ENCODE measurements around the gene MYO1B.

The MYO1B gene

DNA sequence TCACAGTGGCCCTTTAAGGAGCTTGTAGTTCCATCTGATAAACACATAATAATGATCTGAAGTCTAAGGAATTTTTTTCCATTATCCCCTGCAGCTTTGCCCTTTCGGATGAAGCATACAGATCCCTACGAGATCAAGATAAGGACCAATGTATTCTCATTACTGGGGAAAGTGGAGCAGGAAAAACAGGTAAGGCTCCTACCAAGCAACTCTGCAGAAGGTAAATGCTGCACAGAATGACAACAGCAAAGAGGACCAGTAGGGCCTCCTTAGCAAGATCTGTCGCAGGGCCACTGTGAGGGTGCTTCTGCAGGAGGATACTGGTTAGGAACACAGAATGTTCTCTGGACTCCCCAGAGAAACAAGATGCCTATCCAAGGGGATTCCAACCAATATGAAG is 84.6 kb downstream of the MYO1B start:
- Histone ChIP-seq H3K9me3 (ENCODE audit: control insufficient read depth, low read depth, low read length) (no peaks in the 10 kb centered on the region), H3K36me3 (ENCODE audit: control insufficient read depth, low read depth, low read length) (peaks cover 9% of the 10 kb centered on the region), H3K9ac (ENCODE audit: low read length) (no peak overlapping the region), H3K4me3 (ENCODE audit: low read length) (no peak overlapping the region), H3K4me1 (ENCODE audit: control insufficient read depth, low read depth, low read length) (peaks cover 3% of the 10 kb centered on the region), H3K27me3 (ENCODE audit: control insufficient read depth, insufficient read depth, low read length) (no peaks in the 10 kb centered on the region), H3K27ac (ENCODE audit: low read length) (no peak overlapping the region)

DNA sequence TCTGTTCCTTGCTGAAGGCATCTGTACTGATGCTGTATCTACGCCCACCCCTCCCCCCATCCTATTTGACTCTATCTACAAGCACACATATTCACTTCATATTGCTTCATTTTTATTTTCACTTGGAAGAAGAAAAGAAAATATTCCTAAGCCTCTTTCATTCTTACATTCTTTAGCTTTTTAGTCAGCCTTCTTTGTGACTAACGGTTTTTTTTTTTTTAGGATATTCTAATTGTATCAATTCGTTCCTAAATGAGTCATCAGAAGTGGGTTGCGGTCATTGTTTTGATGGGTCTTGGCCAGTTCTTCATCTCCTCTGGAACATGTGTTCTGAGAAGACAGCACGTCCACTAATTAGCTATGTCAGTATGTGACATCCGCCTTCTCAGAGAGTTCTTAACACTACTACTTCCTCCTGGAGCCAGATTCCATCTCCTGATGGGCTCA is 88.7 kb downstream of the MYO1B start:
- Histone ChIP-seq H3K4me3 (ENCODE audit: low read length) (no peak overlapping the region), H3K4me1 (ENCODE audit: control insufficient read depth, low read depth, low read length) (no peaks in the 10 kb centered on the region), H3K9ac (ENCODE audit: low read length) (no peak overlapping the region), H3K9me3 (ENCODE audit: control insufficient read depth, low read depth, low read length) (no peaks in the 10 kb centered on the region), H3K36me3 (ENCODE audit: control insufficient read depth, low read depth, low read length) (peaks cover 9% of the 10 kb centered on the region), H3K27ac (ENCODE audit: low read length) (no peak overlapping the region), H3K27me3 (ENCODE audit: control insufficient read depth, insufficient read depth, low read length) (no peaks in the 10 kb centered on the region)

- no peak overlapping the region for H3K27ac ChIP-seq (ENCODE audit: low read length)
- peaks cover 7% of the 10 kb centered on the region for H3K36me3 ChIP-seq (ENCODE audit: control insufficient read depth, low read depth, low read length)
- no peak overlapping the region for H3K4me3 ChIP-seq (ENCODE audit: low read length)
- H3K9me3 ChIP-seq (ENCODE audit: control insufficient read depth, low read depth, low read length): no peaks in the 10 kb centered on the region
- H3K9ac ChIP-seq (ENCODE audit: low read length): no peak overlapping the region
- no peaks in the 10 kb centered on the region for H3K27me3 ChIP-seq (ENCODE audit: control insufficient read depth, insufficient read depth, low read length)
- no peaks in the 10 kb centered on the region for H3K4me1 ChIP-seq (ENCODE audit: control insufficient read depth, low read depth, low read length)
These were observed 90.8 kb downstream of the MYO1B start for GRCh38 chr2:191335875-191336464.

GRCh38 chr2:191341436-191341835 is 96.2 kb downstream of the MYO1B start:
- H3K9me3 ChIP-seq (ENCODE audit: control insufficient read depth, low read depth, low read length): no peaks in the 10 kb centered on the region
- no peak overlapping the region for H3K9ac ChIP-seq (ENCODE audit: low read length)
- peaks cover 3% of the 10 kb centered on the region for H3K36me3 ChIP-seq (ENCODE audit: control insufficient read depth, low read depth, low read length)
- no peak overlapping the region for H3K4me3 ChIP-seq (ENCODE audit: low read length)
- no peaks in the 10 kb centered on the region for H3K4me1 ChIP-seq (ENCODE audit: control insufficient read depth, low read depth, low read length)
- no peak overlapping the region for H3K27ac ChIP-seq (ENCODE audit: low read length)
- no peaks in the 10 kb centered on the region for H3K27me3 ChIP-seq (ENCODE audit: control insufficient read depth, insufficient read depth, low read length)

DNA sequence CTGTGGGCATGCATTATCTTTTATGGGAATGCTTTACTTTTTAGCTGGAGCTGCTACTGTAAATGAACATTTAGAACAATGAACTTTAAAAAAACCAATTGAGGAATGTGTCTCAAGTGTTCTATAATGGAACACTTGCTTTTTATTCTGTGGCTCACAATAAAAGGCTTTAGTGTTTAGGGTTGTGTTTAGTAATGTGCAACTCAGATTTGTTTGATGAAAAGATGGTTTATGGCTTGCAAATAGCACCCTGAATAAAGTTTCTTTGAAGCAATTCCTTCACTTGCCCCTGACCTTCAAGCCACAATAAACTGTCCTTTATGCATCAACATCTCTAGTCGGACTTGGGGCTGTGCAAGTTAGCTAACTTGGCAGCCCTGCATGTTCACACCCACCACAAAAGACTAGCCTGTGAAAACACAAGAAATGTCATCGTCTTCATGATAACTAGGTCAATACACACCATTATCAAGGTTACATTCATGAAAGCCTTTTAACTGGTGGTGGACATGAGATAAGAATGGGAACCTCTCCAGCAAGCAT is 98.7 kb downstream of the MYO1B start:
- Histone ChIP-seq H3K4me3 (ENCODE audit: low read length) (no peak overlapping the region), H3K9me3 (ENCODE audit: control insufficient read depth, low read depth, low read length) (no peaks in the 10 kb centered on the region), H3K36me3 (ENCODE audit: control insufficient read depth, low read depth, low read length) (peaks cover 13% of the 10 kb centered on the region), H3K27ac (ENCODE audit: low read length) (no peak overlapping the region), H3K9ac (ENCODE audit: low read length) (no peak overlapping the region), H3K27me3 (ENCODE audit: control insufficient read depth, insufficient read depth, low read length) (no peaks in the 10 kb centered on the region), H3K4me1 (ENCODE audit: control insufficient read depth, low read depth, low read length) (no peaks in the 10 kb centered on the region)

- Histone ChIP-seq H3K9me3 (ENCODE audit: control insufficient read depth, low read depth, low read length) (no peaks in the 10 kb centered on the region), H3K9ac (ENCODE audit: low read length) (no peak overlapping the region), H3K27ac (ENCODE audit: low read length) (no peak overlapping the region), H3K36me3 (ENCODE audit: control insufficient read depth, low read depth, low read length) (peaks cover 13% of the 10 kb centered on the region), H3K27me3 (ENCODE audit: control insufficient read depth, insufficient read depth, low read length) (no peaks in the 10 kb centered on the region), H3K4me3 (ENCODE audit: low read length) (no peak overlapping the region), H3K4me1 (ENCODE audit: control insufficient read depth, low read depth, low read length) (no peaks in the 10 kb centered on the region)
These were observed 100.6 kb downstream of the MYO1B start for GRCh38 chr2:191345788-191346187.

- Histone ChIP-seq H3K27ac (ENCODE audit: low read length) (no peak overlapping the region), H3K9ac (ENCODE audit: low read length) (no peak overlapping the region), H3K27me3 (ENCODE audit: control insufficient read depth, insufficient read depth, low read length) (no peaks in the 10 kb centered on the region), H3K4me3 (ENCODE audit: low read length) (no peak overlapping the region), H3K36me3 (ENCODE audit: control insufficient read depth, low read depth, low read length) (peaks cover 13% of the 10 kb centered on the region), H3K4me1 (ENCODE audit: control insufficient read depth, low read depth, low read length) (no peaks in the 10 kb centered on the region), H3K9me3 (ENCODE audit: control insufficient read depth, low read depth, low read length) (no peaks in the 10 kb centered on the region)
These were observed 102.0 kb downstream of the MYO1B start for GRCh38 chr2:191347154-191347553.

DNA sequence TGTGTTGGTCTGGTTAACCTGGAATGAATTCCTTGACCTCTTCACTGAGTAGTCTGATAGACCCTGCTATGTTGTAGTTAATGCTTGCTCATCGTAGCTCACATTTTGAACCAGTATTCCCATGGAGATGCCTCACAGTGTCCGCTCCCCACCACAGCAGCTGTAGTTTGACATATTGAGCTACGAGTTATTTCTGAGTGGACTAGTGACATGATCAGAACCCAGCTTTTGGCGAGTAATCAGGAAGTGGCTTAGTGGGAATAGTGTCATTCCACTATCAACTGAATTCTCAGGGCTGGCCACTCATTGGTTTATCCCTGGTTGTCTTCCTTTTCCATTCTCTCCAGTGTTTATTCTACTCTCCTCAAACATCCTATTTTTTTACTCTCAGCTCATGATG is 102.7 kb downstream of the MYO1B start:
- H3K36me3 ChIP-seq (ENCODE audit: control insufficient read depth, low read depth, low read length): peaks cover 15% of the 10 kb centered on the region
- H3K9ac ChIP-seq (ENCODE audit: low read length): no peak overlapping the region
- H3K9me3 ChIP-seq (ENCODE audit: control insufficient read depth, low read depth, low read length): no peaks in the 10 kb centered on the region
- no peaks in the 10 kb centered on the region for H3K27me3 ChIP-seq (ENCODE audit: control insufficient read depth, insufficient read depth, low read length)
- no peaks in the 10 kb centered on the region for H3K4me1 ChIP-seq (ENCODE audit: control insufficient read depth, low read depth, low read length)
- H3K27ac ChIP-seq (ENCODE audit: low read length): no peak overlapping the region
- no peak overlapping the region for H3K4me3 ChIP-seq (ENCODE audit: low read length)

GRCh38 chr2:191349990-191350389 is 104.8 kb downstream of the MYO1B start:
- Histone ChIP-seq H3K9ac (ENCODE audit: low read length) (no peak overlapping the region), H3K9me3 (ENCODE audit: control insufficient read depth, low read depth, low read length) (no peaks in the 10 kb centered on the region), H3K4me3 (ENCODE audit: low read length) (no peak overlapping the region), H3K36me3 (ENCODE audit: control insufficient read depth, low read depth, low read length) (peaks cover 14% of the 10 kb centered on the region), H3K27ac (ENCODE audit: low read length) (no peak overlapping the region), H3K27me3 (ENCODE audit: control insufficient read depth, insufficient read depth, low read length) (no peaks in the 10 kb centered on the region), H3K4me1 (ENCODE audit: control insufficient read depth, low read depth, low read length) (no peaks in the 10 kb centered on the region)

- no peak overlapping the region for H3K27ac ChIP-seq (ENCODE audit: low read length)
- no peak overlapping the region for H3K9ac ChIP-seq (ENCODE audit: low read length)
- peaks cover 14% of the 10 kb centered on the region for H3K36me3 ChIP-seq (ENCODE audit: control insufficient read depth, low read depth, low read length)
- no peaks in the 10 kb centered on the region for H3K27me3 ChIP-seq (ENCODE audit: control insufficient read depth, insufficient read depth, low read length)
- no peaks in the 10 kb centered on the region for H3K9me3 ChIP-seq (ENCODE audit: control insufficient read depth, low read depth, low read length)
- no peak overlapping the region for H3K4me3 ChIP-seq (ENCODE audit: low read length)
- no peaks in the 10 kb centered on the region for H3K4me1 ChIP-seq (ENCODE audit: control insufficient read depth, low read depth, low read length)
These were observed 105.6 kb downstream of the MYO1B start for GRCh38 chr2:191350826-191351225.

- Histone ChIP-seq H3K4me1 (ENCODE audit: control insufficient read depth, low read depth, low read length) (no peaks in the 10 kb centered on the region), H3K27ac (ENCODE audit: low read length) (no peak overlapping the region), H3K4me3 (ENCODE audit: low read length) (no peak overlapping the region), H3K9me3 (ENCODE audit: control insufficient read depth, low read depth, low read length) (no peaks in the 10 kb centered on the region), H3K36me3 (ENCODE audit: control insufficient read depth, low read depth, low read length) (peaks cover 14% of the 10 kb centered on the region), H3K27me3 (ENCODE audit: control insufficient read depth, insufficient read depth, low read length) (no peaks in the 10 kb centered on the region), H3K9ac (ENCODE audit: low read length) (no peak overlapping the region)
These were observed 106.1 kb downstream of the MYO1B start for GRCh38 chr2:191351298-191351697.

- Histone ChIP-seq H3K27ac (ENCODE audit: low read length) (no peak overlapping the region), H3K4me3 (ENCODE audit: low read length) (no peak overlapping the region), H3K36me3 (ENCODE audit: control insufficient read depth, low read depth, low read length) (peaks cover 14% of the 10 kb centered on the region), H3K9me3 (ENCODE audit: control insufficient read depth, low read depth, low read length) (no peaks in the 10 kb centered on the region), H3K9ac (ENCODE audit: low read length) (no peak overlapping the region), H3K4me1 (ENCODE audit: control insufficient read depth, low read depth, low read length) (no peaks in the 10 kb centered on the region), H3K27me3 (ENCODE audit: control insufficient read depth, insufficient read depth, low read length) (no peaks in the 10 kb centered on the region)
These were observed 106.7 kb downstream of the MYO1B start for GRCh38 chr2:191351921-191352320.

All from iPS-18a (cell line).